HL-60 (cell line): Measurements from ENCODE around the gene GRID1.

ENCODE experiments used
- DNase-seq, 2 experiments: peaks; one replicate each; pipeline ENCODE4 v3.0.0-alpha.2; 2010 to 2020; ENCODE audit warnings: low read depth in 1 of 2, low spot score in 1 of 2
- H3K27ac ChIP-seq: fragments of 250-450 bp; sonication (Bioruptor Pico); replicated peaks from 2 replicates; pipeline ENCODE4 v1.5.1; 2020; ENCODE audit warnings: mild to moderate bottlenecking, moderate library complexity
- H3K27me3 ChIP-seq: fragments of 250-450 bp; sonication (Bioruptor Pico); 2 replicates; pipeline ENCODE4 v1.5.1; 2021; ENCODE audit warnings: mild to moderate bottlenecking, moderate library complexity; ENCODE audit not compliant: insufficient read depth, poor library complexity, severe bottlenecking
- H3K4me3 ChIP-seq: replicated peaks from 2 replicates; pipeline ENCODE4 v1.5.1; 2011; ENCODE audit warnings: mild to moderate bottlenecking, control low read depth, low read length; ENCODE audit not compliant: insufficient read depth
- GABPA ChIP-seq: IDR thresholded peaks from 2 replicates; pipeline ENCODE4 v1.6.1; 2012; ENCODE audit warnings: low read depth
- POLR2AphosphoS5 ChIP-seq: IDR thresholded peaks from 2 replicates; pipeline ENCODE4 v1.6.1; 2012; ENCODE audit warnings: low read depth
- SPI1 ChIP-seq: IDR thresholded peaks from 2 replicates; pipeline ENCODE4 v1.6.1; 2012; ENCODE audit warnings: low read depth, mild to moderate bottlenecking, borderline replicate concordance
- TF ChIP-seq, protein P1 (sequence below): IDR thresholded peaks from 2 replicates; pipeline ENCODE4 v1.6.1; 2012; ENCODE audit warnings: low read depth; ENCODE audit not compliant: insufficient replicate concordance
- TF ChIP-seq, protein P2 (sequence below): IDR thresholded peaks from one replicate; pipeline ENCODE4 v1.5.1; 2011; ENCODE audit warnings: low read length, control low read depth, inconsistent platforms; ENCODE audit not compliant: insufficient read depth

GRID1 gene

DNA sequence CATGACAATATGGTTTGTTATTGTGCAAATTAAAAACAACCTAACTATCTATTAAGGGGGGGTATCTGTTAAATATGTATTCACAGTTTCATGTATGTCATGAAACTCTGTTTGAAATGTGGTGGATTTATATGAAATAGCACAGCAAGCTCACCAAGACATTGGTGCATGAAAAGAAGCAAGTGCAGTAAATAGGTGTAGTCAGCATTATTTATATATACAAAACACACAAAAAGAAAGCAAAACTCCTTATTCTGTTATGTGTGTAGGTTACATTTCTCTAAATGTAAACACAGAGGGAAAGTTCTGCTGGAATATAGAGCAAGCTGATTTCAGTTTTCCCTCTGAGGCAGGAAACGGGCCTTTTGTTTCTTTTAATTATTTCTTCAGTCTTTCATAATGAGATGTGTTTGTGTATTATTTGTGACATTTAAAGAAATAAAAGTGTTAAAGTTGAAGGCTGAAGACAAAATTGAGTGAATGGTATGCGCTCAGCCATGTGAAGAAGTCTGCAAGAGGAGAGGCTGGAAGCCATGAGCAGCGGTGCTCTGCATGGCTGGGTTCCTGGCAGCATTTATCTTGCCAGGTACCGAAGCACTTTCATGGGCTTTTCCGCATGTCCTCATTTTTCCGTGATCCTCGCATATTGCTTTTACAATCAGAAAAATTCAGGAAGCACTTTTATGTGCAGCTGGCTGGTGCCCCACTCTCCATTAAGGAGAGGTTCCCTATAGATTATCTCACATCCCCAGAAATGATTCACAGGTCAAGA lies 38.5 kb downstream of the GRID1 start:
- TF ChIP-seq GABPA = no peak
- no peak for TF ChIP-seq SPI1
- no peak overlapping the region for H3K27ac ChIP-seq
- H3K4me3 ChIP-seq = no peak overlapping the region
- no peak for DNase-seq
- no peaks in the 10 kb centered on the region for H3K27me3 ChIP-seq

DNA sequence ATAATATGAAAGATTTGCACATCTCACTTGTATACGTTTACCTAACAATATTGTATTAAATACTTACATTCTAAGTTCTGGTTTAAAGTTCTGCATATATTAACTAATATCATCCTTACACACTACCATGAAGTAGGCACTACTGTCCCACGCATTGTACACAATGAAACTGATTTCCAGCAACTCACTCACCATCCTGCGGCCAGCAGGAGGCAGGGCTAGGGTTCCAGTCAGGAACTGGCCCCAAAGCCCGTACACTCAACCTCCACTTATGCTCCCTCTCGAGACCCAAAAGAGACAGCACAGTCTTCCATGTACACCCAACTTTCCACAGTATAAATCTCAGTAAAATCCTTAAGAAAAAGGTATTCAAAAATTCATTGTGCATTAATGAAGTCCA lies 41.4 kb downstream of the GRID1 start:
- TF ChIP-seq, protein P1, sequence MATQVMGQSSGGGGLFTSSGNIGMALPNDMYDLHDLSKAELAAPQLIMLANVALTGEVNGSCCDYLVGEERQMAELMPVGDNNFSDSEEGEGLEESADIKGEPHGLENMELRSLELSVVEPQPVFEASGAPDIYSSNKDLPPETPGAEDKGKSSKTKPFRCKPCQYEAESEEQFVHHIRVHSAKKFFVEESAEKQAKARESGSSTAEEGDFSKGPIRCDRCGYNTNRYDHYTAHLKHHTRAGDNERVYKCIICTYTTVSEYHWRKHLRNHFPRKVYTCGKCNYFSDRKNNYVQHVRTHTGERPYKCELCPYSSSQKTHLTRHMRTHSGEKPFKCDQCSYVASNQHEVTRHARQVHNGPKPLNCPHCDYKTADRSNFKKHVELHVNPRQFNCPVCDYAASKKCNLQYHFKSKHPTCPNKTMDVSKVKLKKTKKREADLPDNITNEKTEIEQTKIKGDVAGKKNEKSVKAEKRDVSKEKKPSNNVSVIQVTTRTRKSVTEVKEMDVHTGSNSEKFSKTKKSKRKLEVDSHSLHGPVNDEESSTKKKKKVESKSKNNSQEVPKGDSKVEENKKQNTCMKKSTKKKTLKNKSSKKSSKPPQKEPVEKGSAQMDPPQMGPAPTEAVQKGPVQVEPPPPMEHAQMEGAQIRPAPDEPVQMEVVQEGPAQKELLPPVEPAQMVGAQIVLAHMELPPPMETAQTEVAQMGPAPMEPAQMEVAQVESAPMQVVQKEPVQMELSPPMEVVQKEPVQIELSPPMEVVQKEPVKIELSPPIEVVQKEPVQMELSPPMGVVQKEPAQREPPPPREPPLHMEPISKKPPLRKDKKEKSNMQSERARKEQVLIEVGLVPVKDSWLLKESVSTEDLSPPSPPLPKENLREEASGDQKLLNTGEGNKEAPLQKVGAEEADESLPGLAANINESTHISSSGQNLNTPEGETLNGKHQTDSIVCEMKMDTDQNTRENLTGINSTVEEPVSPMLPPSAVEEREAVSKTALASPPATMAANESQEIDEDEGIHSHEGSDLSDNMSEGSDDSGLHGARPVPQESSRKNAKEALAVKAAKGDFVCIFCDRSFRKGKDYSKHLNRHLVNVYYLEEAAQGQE = no peak
- TF ChIP-seq POLR2AphosphoS5 = no peak
- TF ChIP-seq, protein P2, sequence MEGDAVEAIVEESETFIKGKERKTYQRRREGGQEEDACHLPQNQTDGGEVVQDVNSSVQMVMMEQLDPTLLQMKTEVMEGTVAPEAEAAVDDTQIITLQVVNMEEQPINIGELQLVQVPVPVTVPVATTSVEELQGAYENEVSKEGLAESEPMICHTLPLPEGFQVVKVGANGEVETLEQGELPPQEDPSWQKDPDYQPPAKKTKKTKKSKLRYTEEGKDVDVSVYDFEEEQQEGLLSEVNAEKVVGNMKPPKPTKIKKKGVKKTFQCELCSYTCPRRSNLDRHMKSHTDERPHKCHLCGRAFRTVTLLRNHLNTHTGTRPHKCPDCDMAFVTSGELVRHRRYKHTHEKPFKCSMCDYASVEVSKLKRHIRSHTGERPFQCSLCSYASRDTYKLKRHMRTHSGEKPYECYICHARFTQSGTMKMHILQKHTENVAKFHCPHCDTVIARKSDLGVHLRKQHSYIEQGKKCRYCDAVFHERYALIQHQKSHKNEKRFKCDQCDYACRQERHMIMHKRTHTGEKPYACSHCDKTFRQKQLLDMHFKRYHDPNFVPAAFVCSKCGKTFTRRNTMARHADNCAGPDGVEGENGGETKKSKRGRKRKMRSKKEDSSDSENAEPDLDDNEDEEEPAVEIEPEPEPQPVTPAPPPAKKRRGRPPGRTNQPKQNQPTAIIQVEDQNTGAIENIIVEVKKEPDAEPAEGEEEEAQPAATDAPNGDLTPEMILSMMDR = no peak
- TF ChIP-seq GABPA = no peak
- TF ChIP-seq SPI1 = no peak
- H3K4me3 ChIP-seq = no peak overlapping the region
- DNase-seq = no peak
- no peak overlapping the region for H3K27ac ChIP-seq
- no peaks in the 10 kb centered on the region for H3K27me3 ChIP-seq

DNA sequence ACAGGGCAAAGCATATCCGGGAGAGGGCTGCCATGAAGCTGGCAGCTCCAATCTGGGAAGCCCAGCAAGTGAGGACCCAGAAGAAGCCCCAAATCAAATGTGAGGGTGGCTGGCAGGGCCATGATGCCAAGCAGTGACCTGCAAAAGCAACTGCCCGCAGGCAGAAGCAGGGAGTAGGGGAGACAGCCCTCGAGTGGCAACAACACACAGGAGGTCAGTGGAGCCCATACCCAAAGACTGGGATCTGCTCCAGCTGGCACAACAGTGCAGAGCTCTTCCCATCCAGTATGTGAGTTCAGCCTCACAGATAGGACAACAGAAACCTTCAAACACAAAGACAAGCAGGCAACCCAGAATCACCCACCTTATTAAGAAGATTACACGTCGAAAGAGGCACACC lies 45.0 kb downstream of the GRID1 start:
- no peak for DNase-seq
- Histone ChIP-seq H3K4me3 (no peak overlapping the region), H3K27ac (no peak overlapping the region), H3K27me3 (no peaks in the 10 kb centered on the region)
- TF ChIP-seq GABPA = no peak
- TF ChIP-seq, protein P2 = no peak
- TF ChIP-seq SPI1 = no peak
- TF ChIP-seq, protein P1 = no peak
- TF ChIP-seq POLR2AphosphoS5 = no peak

DNA sequence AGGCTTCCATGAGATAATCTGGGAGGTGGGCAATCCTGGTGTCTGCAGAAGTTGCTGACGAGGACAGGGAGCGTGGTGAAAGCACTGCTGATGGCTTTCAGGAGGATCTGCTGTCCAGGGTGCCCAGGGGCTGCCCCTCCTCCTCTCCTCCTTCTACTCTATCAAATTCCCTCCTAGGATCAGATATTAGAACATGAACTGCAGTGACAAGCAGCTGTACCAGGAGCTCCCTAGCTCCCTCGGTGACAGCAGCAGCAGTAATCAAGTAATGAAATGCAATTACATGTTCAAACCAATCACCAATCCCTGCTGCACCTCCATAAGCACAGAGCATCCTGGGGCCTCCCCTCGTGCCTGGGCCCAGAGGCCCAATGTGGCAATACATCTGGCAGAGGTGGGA lies 46.9 kb downstream of the GRID1 start:
- DNase-seq = no peak

More for the DNA sequence above, 46.9 kb downstream of the GRID1 start:
- H3K4me3 ChIP-seq = no peak overlapping the region
- no peaks in the 10 kb centered on the region for H3K27me3 ChIP-seq
- TF ChIP-seq POLR2AphosphoS5 = no peak
- TF ChIP-seq, protein P1 = peak; percentile 55
- no peak overlapping the region for H3K27ac ChIP-seq
